ENCODE measurements around the gene KRT13. TPM values are rescaled to one million over a fixed set of nuclear protein-coding genes. Genes with fewer than 3 reads are reported as not detected.

KRT13 gene
- total and polyA plus RNA-seq, 9 of the 15 experiments (the other 6 are each of a cell fraction or from before 2014, with no cell fraction given): 0.11 to 1.1 (median 0.24) TPM; not detected in 3

DNA sequence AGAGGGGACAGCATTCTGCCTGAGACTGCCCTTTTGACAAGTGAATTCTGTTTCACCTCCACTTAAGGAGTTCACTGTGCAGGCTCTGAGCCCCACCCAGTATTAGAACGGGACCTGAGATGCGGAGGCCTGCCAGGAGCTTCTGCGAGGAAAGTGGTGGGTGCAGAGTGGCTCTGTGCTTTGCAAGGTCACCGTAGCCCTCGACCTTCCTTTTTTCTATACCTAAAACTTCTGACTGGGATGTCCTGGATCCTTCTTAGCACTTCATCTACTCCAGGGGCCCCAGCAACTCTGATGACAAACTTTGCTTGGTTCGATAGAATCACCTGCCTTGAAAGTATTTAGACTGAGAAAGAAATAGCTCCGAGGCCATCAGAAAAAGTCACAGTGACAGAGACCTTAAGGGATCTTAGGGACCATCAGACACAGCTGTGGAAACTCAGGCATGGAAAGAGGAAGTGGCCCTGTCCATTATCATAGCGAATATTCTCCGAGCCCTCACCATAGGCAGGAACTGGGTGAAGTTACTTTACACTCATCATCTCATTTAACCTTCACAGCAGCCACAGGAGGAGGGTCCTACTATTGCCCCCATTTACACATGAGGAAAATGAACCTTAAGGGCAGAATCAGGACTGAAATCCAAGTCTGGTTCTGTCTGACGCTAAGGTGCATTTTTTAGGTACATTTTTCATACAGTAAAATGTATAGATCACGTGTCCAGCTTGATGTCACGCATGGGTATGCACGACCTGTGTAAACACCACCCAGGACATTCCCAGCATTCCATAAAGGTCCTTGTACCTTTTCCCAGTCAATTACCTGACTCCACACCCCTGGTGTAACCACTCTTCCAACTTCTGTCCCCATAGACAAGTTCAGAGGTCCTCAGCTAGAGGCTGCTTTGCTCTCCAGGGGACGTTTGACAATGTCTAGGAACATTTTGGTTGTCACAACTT, 676 bp upstream of the KRT13 start (continued):
- TF ChIP-seq PBX2 (CRISPR knock-in tag; IDR thresholded peaks at IDR 0.05; ENCODE audit: low read depth) (no peak), PBX2 (tag; conservative IDR thresholded peaks at IDR 0.05; ENCODE audit: low read depth) (0 out of 2 replicates have a peak, but pooled peaks have one; percentile 14), ETS2 (tag; IDR thresholded peaks at IDR 0.05; ENCODE audit: borderline replicate concordance, poor library complexity, severe bottlenecking) (no peak), PKNOX1 (IDR thresholded peaks at IDR 0.05) (peak; percentile 70), ESRRA (IDR thresholded peaks at IDR 0.05; ENCODE audit: borderline replicate concordance, low read depth) (peak; percentile 56; the same call in 1 of the 2 replicates), ZNF551 (CRISPR knock-in tag; IDR thresholded peaks at IDR 0.05) (no peak), ZNF592 (IDR thresholded peaks at IDR 0.05) (peak; percentile 28; the same call in 1 of the 2 replicates), SPI1 (IDR thresholded peaks at IDR 0.05; ENCODE audit: borderline replicate concordance, low read depth, low read length) (peak; percentile 100), RB1 (IDR thresholded peaks at IDR 0.05; ENCODE audit: low read depth) (peak; percentile 10; the same call in 1 of the 2 replicates), TFAP4 (CRISPR knock-in tag; IDR thresholded peaks at IDR 0.05; ENCODE audit: borderline replicate concordance) (peak; percentile 34; the same call in 1 of the 2 replicates), ETV1 (tag; conservative IDR thresholded peaks at IDR 0.05; ENCODE audit: low read depth) (0 out of 2 replicates have a peak, but pooled peaks have one; percentile 46), ELF2 (CRISPR knock-in tag; IDR thresholded peaks at IDR 0.05) (peak; percentile 54; the same call in 1 of the 2 replicates), GABPA (tag; conservative IDR thresholded peaks at IDR 0.05; ENCODE audit: low read depth) (peak; percentile 37; the same call in 1 of the 2 replicates), ARID1B (IDR thresholded peaks at IDR 0.05) (peak; percentile 32; the same call in 1 of the 2 replicates), HNRNPL (IDR thresholded peaks at IDR 0.05; ENCODE audit: low read depth, low read length) (no peak), ELF1 (tag; IDR thresholded peaks at IDR 0.05) (peak; percentile 82)
